Hepatocyte (in vitro differentiated cells): Measurements from ENCODE around the gene A2ML1.

ENCODE experiments used
- EZH2 ChIP-seq: fragments of 200-600 bp; sonication (generic); IDR thresholded peaks from 2 replicates; pipeline ENCODE4 v1.6.1; 2016; ENCODE audit warnings: antibody characterized with exemption, mild to moderate bottlenecking, borderline replicate concordance
- TF ChIP-seq, protein P1 (sequence below): fragments of 200-600 bp; sonication (generic); IDR thresholded peaks from 2 replicates; pipeline ENCODE4 v1.5.1; 2016; ENCODE audit warnings: antibody characterized with exemption, mild to moderate bottlenecking; ENCODE audit not compliant: poor library complexity

DNA sequence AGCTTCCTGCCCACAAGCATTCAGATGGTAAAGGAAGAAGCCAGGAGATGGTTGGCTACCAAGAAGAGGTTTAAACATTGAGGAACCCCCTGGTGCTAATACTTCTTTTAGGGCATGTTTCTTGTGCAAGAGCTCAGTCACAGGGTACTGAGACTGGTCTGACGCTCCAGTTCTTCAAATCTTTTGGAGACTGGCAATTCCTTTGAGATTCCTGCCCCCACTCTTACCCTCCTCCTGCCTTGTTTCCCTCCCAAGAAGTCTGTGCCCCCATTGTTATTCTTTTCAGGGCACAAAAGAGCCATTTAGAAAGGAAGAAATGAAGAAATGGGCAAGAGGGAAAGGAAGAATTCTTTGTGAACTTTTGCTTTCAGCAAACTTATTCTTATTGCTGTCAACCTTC is 11.8 kb downstream of the A2ML1 start:
- TF ChIP-seq, protein P1, sequence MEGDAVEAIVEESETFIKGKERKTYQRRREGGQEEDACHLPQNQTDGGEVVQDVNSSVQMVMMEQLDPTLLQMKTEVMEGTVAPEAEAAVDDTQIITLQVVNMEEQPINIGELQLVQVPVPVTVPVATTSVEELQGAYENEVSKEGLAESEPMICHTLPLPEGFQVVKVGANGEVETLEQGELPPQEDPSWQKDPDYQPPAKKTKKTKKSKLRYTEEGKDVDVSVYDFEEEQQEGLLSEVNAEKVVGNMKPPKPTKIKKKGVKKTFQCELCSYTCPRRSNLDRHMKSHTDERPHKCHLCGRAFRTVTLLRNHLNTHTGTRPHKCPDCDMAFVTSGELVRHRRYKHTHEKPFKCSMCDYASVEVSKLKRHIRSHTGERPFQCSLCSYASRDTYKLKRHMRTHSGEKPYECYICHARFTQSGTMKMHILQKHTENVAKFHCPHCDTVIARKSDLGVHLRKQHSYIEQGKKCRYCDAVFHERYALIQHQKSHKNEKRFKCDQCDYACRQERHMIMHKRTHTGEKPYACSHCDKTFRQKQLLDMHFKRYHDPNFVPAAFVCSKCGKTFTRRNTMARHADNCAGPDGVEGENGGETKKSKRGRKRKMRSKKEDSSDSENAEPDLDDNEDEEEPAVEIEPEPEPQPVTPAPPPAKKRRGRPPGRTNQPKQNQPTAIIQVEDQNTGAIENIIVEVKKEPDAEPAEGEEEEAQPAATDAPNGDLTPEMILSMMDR, result no peak
- no peak for TF ChIP-seq EZH2
